Naive thymus-derived CD4-positive, alpha-beta T cell (primary cell): ENCODE results near the gene HMOX2. TPM values are rescaled to one million over a fixed set of nuclear protein-coding genes. Genes with fewer than 3 reads are reported as not detected.

ENCODE experiments used
- ATAC-seq: fragments of 150-1000 bp; cut with Tn5 transposase; 2 replicates; pipeline ENCODE4 v1.10.0; 2021; ENCODE audit warnings: mild to moderate bottlenecking, moderate library complexity
- CTCF ChIA-PET: fragments of 350-600 bp; sonication (Branson Sonifier 250); formaldehyde crosslinking; loops from one replicate; lab custom pipeline; 2021; ENCODE audit warnings: antibody characterized with exemption; lab: Charles Lee
- POLR2A ChIA-PET: fragments of 350-600 bp; sonication (Branson Sonifier 250); formaldehyde crosslinking; loops from one replicate; lab custom pipeline; 2021; ENCODE audit warnings: antibody characterized with exemption, inconsistent platforms; lab: Charles Lee
- DNase-seq, 9 donors: peaks; one replicate each; pipeline versions ENCODE4 v3.0.0 to v3.0.0-alpha.2; 2020 to 2022; ENCODE audit warnings: mixed read lengths in 1 of 9
- H3K27ac ChIP-seq: one replicate; pipeline ENCODE4 v1.7.0; 2013; ENCODE audit warnings: mild to moderate bottlenecking, low read depth, low read length, moderate library complexity
- H3K27me3 ChIP-seq, 2 donors: one replicate each; pipeline ENCODE4 v1.7.0; 2013; ENCODE audit warnings: low read length in 2 of 2, mild to moderate bottlenecking in 2 of 2, moderate library complexity in 2 of 2; ENCODE audit not compliant: control insufficient read depth in 2 of 2, insufficient read depth in 2 of 2
- H3K36me3 ChIP-seq, 3 experiments: 1 replicate in 2 of 3; 2 replicates in 1 of 3; pipeline ENCODE4 v1.7.0; 2013; ENCODE audit warnings: low read length in 3 of 3, mild to moderate bottlenecking in 3 of 3, moderate library complexity in 1 of 3; ENCODE audit not compliant: insufficient read depth in 3 of 3, control insufficient read depth in 2 of 3
- H3K4me1 ChIP-seq, 2 donors: one replicate each; pipeline ENCODE4 v1.7.0; 2013; ENCODE audit warnings: low read length in 2 of 2, mild to moderate bottlenecking in 2 of 2, moderate library complexity in 1 of 2; ENCODE audit not compliant: control insufficient read depth in 2 of 2, insufficient read depth in 2 of 2
- H3K4me3 ChIP-seq: 2 replicates; pipeline ENCODE4 v1.7.0; 2013; ENCODE audit warnings: mild to moderate bottlenecking, low read length
- H3K9me3 ChIP-seq, 3 experiments: 1 replicate in 2 of 3; 2 replicates in 1 of 3; pipeline ENCODE4 v1.7.0; 2013; ENCODE audit warnings: low read length in 3 of 3; ENCODE audit not compliant: control insufficient read depth in 2 of 3
- H3K27ac Mint-ChIP-seq, 9 donors: one replicate each; pipeline ENCODE4 v1.8.0; 2020 to 2022; ENCODE audit warnings: mixed read lengths in 9 of 9, mild to moderate bottlenecking in 8 of 9, moderate library complexity in 5 of 9, inconsistent platforms in 2 of 9
- H3K27me3 Mint-ChIP-seq, 5 donors: one replicate each; pipeline ENCODE4 v1.8.0; 2021 to 2022; ENCODE audit warnings: mixed read lengths in 5 of 5, mild to moderate bottlenecking in 1 of 5
- H3K36me3 Mint-ChIP-seq, 5 donors: one replicate each; pipeline ENCODE4 v1.8.0; 2020 to 2022; ENCODE audit warnings: mixed read lengths in 5 of 5, mild to moderate bottlenecking in 3 of 5, inconsistent platforms in 1 of 5
- H3K4me1 Mint-ChIP-seq, 7 donors: one replicate each; pipeline ENCODE4 v1.8.0; 2020 to 2022; ENCODE audit warnings: mixed read lengths in 7 of 7, mild to moderate bottlenecking in 3 of 7, inconsistent platforms in 1 of 7
- H3K4me3 Mint-ChIP-seq, 10 donors: one replicate each; pipeline ENCODE4 v1.8.0; 2020 to 2022; ENCODE audit warnings: mild to moderate bottlenecking in 10 of 10, mixed read lengths in 10 of 10, moderate library complexity in 6 of 10, inconsistent platforms in 2 of 10
- H3K9me3 Mint-ChIP-seq, 11 donors: one replicate each; pipeline ENCODE4 v1.8.0; 2020 to 2022; ENCODE audit warnings: mixed read lengths in 11 of 11, mild to moderate bottlenecking in 4 of 11, inconsistent platforms in 1 of 11, moderate library complexity in 1 of 11
- intact Hi-C, 2 donors: fragments of 100-400 bp; cut with micrococcal nuclease; formaldehyde crosslinking; loops; one replicate each; pipeline ENCODE4 v1.15.1; 2023
- polyA plus RNA-seq, 2 donors: library from polyadenylated mRNA; unstranded; fragments of 300-500 nt; fragmentation: Illumina TruSeq; gene quantifications; one replicate each; pipeline ENCODE4 v1.2.3, GENCODE V29; 2021
- total RNA-seq, 6 experiments: library from RNA in 5 of 6; stranded (reverse) in 5 of 6; gene quantifications; 1 replicate in 5 of 6; 2 replicates in 1 of 6; pipeline ENCODE4 v1.2.3 and lab custom pipeline; 2021 to 2026

HMOX2 gene
- total and polyA plus RNA-seq, 7 experiments from 2014 or later, result 44.6 to 163 (median 77.2) TPM

DNA sequence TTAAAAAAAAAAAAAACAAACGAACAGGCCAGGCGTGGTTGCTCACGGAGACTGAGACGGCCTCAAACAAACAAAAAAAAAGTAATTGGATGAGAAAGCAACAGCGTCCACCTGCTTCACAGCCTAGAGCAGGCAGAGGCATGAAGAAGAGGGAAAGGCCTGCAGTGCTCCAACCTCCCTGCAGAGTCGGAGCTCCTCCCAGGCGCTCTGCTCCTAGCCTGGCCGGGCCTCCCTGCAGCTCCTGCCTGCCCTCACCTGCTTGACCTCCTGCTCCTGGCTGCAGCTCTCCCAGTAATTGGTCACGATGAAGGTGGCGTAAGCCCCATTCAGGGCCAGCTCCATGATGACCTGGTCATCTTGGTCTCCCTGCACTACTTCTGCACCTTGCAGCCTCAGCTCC, 7.2 kb upstream of the HMOX2 start:
- H3K9me3 ChIP-seq, result no peaks in the 10 kb centered on the region
- POLR2A ChIA-PET, result interaction anchor here (0.7 to 1.4 kb wide), 3 partner anchors 13 to 119 kb away, joined by 5 to 6 read pairs (median 5); no protein-coding TSS in a partner anchor
- Mint-ChIP-seq H3K4me3 (no peak overlapping the region), H3K27me3 (no peaks in the 10 kb centered on the region), H3K9me3 (no peaks in the 10 kb centered on the region), H3K4me1 (peaks cover 7 to 38% (median 16%) of the 10 kb centered on the region in 7 donors), H3K36me3 (peaks cover 4 to 23% (median 7%) of the 10 kb centered on the region in 5 donors), H3K27ac (peak overlapping the region in 1 of 9 donors; percentile 57)
- DNase-seq, result no peak
- CTCF ChIA-PET, result no interaction called here
- intact Hi-C loops, result no loop called here
- no peak for ATAC-seq
- peaks cover 0 to 48% (median 9%) of the 10 kb centered on the region in 3 experiments for H3K36me3 ChIP-seq
- no peaks in the 10 kb centered on the region for H3K27me3 ChIP-seq
- H3K4me1 ChIP-seq, result peaks cover 7 to 33% of the 10 kb centered on the region in 2 donors
- H3K4me3 ChIP-seq, result no peak overlapping the region
- H3K27ac ChIP-seq, result no peak overlapping the region

DNA sequence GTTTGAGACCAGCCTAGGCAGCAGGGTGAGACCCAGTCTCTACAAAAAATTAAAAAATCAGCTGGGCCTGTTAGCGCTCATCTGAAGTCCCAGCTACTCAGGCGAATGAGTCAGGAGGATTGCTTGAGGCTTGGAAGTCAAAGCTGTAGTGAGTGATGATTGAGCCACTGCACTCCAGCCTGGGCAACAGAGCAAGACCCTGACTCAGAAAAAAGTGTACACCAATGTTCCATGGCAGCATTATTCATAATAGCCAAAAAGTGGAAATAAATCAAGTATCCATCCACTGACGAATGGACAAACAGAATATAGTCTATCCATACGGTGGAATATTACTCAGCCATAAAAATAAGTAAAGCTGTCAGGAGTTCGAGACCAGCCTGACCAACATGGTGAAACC, 4.3 kb upstream of the HMOX2 start:
- no peak overlapping the region for H3K27ac ChIP-seq
- H3K36me3 ChIP-seq, result peaks cover 0 to 32% (median 6%) of the 10 kb centered on the region in 3 experiments
- no peaks in the 10 kb centered on the region for H3K27me3 Mint-ChIP-seq
- intact Hi-C loops, result no loop called here
- ChIA-PET CTCF (interaction anchor here (0.6 to 1.4 kb wide), 3 partner anchors 28 to 146 kb away, joined by 3 to 4 read pairs (median 3); no protein-coding TSS in a partner anchor), POLR2A (interaction anchor here (0.7 to 11.7 kb wide), 7 partner anchors 8 to 32 kb away, joined by 3 to 216 read pairs (median 4); no protein-coding TSS in a partner anchor)
- H3K36me3 Mint-ChIP-seq, result peaks cover 0 to 10% (median 5%) of the 10 kb centered on the region in 5 donors
- H3K27ac Mint-ChIP-seq, result peak overlapping the region in 6 of 9 donors; percentile 59 to 86 (median 69)
- H3K4me1 ChIP-seq, result peaks cover 17 to 34% of the 10 kb centered on the region in 2 donors
- ATAC-seq (no peak), DNase-seq (no peak)
- H3K27me3 ChIP-seq, result no peaks in the 10 kb centered on the region
- H3K4me1 Mint-ChIP-seq, result peaks cover 5 to 30% (median 23%) of the 10 kb centered on the region in 7 donors
- no peak overlapping the region for H3K4me3 ChIP-seq
- no peaks in the 10 kb centered on the region for H3K9me3 ChIP-seq
- H3K9me3 Mint-ChIP-seq, result no peaks in the 10 kb centered on the region
- H3K4me3 Mint-ChIP-seq, result peak overlapping the region in 1 of 10 donors; percentile 48

GRCh38 chr16:4472880-4473279, 3.3 kb upstream of the HMOX2 start:
- Mint-ChIP-seq H3K27ac (peak overlapping the region; percentile 37 to 93 (median 80)), H3K4me3 (peak overlapping the region; percentile 30 to 92 (median 77)), H3K27me3 (no peaks in the 10 kb centered on the region), H3K4me1 (peaks cover 10 to 37% (median 29%) of the 10 kb centered on the region in 7 donors), H3K9me3 (no peaks in the 10 kb centered on the region), H3K36me3 (peaks cover 0 to 10% (median 3%) of the 10 kb centered on the region in 5 donors)
- ATAC-seq (no peak), DNase-seq (no peak)
- CTCF ChIA-PET, result interaction anchor here (0.6 to 0.9 kb wide), 5 partner anchors 30 to 207 kb away, joined by 3 to 5 read pairs (median 3); no protein-coding TSS in a partner anchor
- H3K36me3 ChIP-seq, result peaks cover 0 to 28% (median 6%) of the 10 kb centered on the region in 3 experiments
- H3K4me3 ChIP-seq, result no peak overlapping the region
- intact Hi-C loops, result no loop called here
- H3K9me3 ChIP-seq, result no peaks in the 10 kb centered on the region
- H3K27ac ChIP-seq, result peak overlapping the region; percentile 5
- H3K4me1 ChIP-seq, result peaks cover 21 to 33% of the 10 kb centered on the region in 2 donors
- no peaks in the 10 kb centered on the region for H3K27me3 ChIP-seq
- POLR2A ChIA-PET, result interaction anchor here (0.7 to 11.7 kb wide), 4 partner anchors 12 to 222 kb away, joined by 3 to 216 read pairs (median 4); no protein-coding TSS in a partner anchor

GRCh38 chr16:4474192-4474961, 1.8 kb upstream of the HMOX2 start, which contains the start of gene NMRAL1:
NMRAL1 (minus strand) TSS chr16:4474625; CDS start chr16:4474132, 493 bp downstream.
- H3K4me3 Mint-ChIP-seq, result peak within 1 kb of the TSS; percentile 84 to 95 (median 92)
- H3K4me1 Mint-ChIP-seq, result peaks cover 20 to 47% (median 40%) of the 10 kb centered on the region in 7 donors
- DNase-seq, result peak; percentile 65 to 91 (median 84)
- H3K9me3 Mint-ChIP-seq, result no peaks in the 10 kb centered on the region
- H3K36me3 Mint-ChIP-seq, result peaks cover 0 to 15% (median 0%) of the 10 kb centered on the region in 5 donors
- Histone ChIP-seq H3K4me1 (peaks cover 23 to 38% of the 10 kb centered on the region in 2 donors), H3K9me3 (no peaks in the 10 kb centered on the region), H3K27me3 (no peaks in the 10 kb centered on the region), H3K27ac (peak within 1 kb of the TSS; percentile 92), H3K4me3 (peak within 1 kb of the TSS; percentile 64), H3K36me3 (peaks cover 0 to 17% (median under 1%) of the 10 kb centered on the region in 3 experiments)
- H3K27ac Mint-ChIP-seq, result peak within 1 kb of the TSS; percentile 85 to 99 (median 93)
- H3K27me3 Mint-ChIP-seq, result no peaks in the 10 kb centered on the region
- intact Hi-C loops, result loop anchor here in 1 of 2 donors (1.0 kb wide), 2 partner anchors 142 to 167 kb away; no protein-coding TSS in a partner anchor
- POLR2A ChIA-PET, result interaction anchor here (0.9 to 11.7 kb wide), 8 partner anchors 9 to 142 kb away, joined by 3 to 216 read pairs (median 6); partner anchors contain the start of gene CORO7
- peak; percentile 73 for ATAC-seq
- CTCF ChIA-PET, result interaction anchor here (6.2 kb wide), 1 partner anchor 32 kb away, joined by 71 read pairs; no protein-coding TSS in a partner anchor

- no peak for ATAC-seq
Measured at GRCh38 chr16:4477966-4478365, 1.8 kb downstream of the HMOX2 start.

More at GRCh38 chr16:4477966-4478365, 1.8 kb downstream of the HMOX2 start:
- Mint-ChIP-seq H3K27me3 (no peaks in the 10 kb centered on the region), H3K36me3 (peaks cover 0 to 18% (median 2%) of the 10 kb centered on the region in 5 donors), H3K4me1 (peaks cover 42 to 65% (median 52%) of the 10 kb centered on the region in 7 donors), H3K4me3 (peak overlapping the region; percentile 90 to 96 (median 94)), H3K27ac (peak overlapping the region; percentile 65 to 95 (median 87)), H3K9me3 (no peaks in the 10 kb centered on the region)
- peaks cover 43 to 46% of the 10 kb centered on the region in 2 donors for H3K4me1 ChIP-seq
- no peaks in the 10 kb centered on the region for H3K9me3 ChIP-seq
- intact Hi-C loops, result loop anchor here (2.0 to 5.0 kb wide), 6 partner anchors 53 to 147 kb away; partner anchors contain the start of genes CDIP1 (in 1 of the 2), DNAJA3 (in 1 of the 2), MGRN1 (in 1 of the 2) and PAM16 (in 1 of the 2)
- CTCF ChIA-PET, result interaction anchor here (0.7 to 6.2 kb wide), 6 partner anchors 10 to 108 kb away, joined by 3 to 71 read pairs (median 10); no protein-coding TSS in a partner anchor
- DNase-seq, result peak in 4 of 9 donors; percentile 8 to 34 (median 18)
- H3K27me3 ChIP-seq, result no peaks in the 10 kb centered on the region
- peak overlapping the region; percentile 92 for H3K27ac ChIP-seq
- H3K4me3 ChIP-seq, result peak overlapping the region; percentile 89
- POLR2A ChIA-PET, result interaction anchor here (0.8 to 11.7 kb wide), 8 partner anchors 9 to 146 kb away, joined by 3 to 216 read pairs (median 8); partner anchors contain the start of gene CDIP1
- H3K36me3 ChIP-seq, result peaks cover 0 to 12% (median 0%) of the 10 kb centered on the region in 3 experiments
